C4-2B (cell line): ENCODE results near the gene CCDC112.
A peak's percentile ranks its signal among the peaks of the same experiment; 100 is the strongest.

Experiments
- H3K27ac ChIP-seq: fragments of 450-650 bp; 2 replicates; pipeline ENCODE4 v1.5.1; 2017
- CTCF ChIP-seq: fragments of 450-650 bp; conservative IDR thresholded peaks from 2 replicates; pipeline ENCODE4 v1.5.1; 2017; ENCODE audit warnings: mild to moderate bottlenecking
- ZFX ChIP-seq: fragments of 450-650 bp; IDR thresholded peaks from 2 replicates; pipeline ENCODE4 v1.6.1; 2017

The CCDC112 gene

GRCh38 chr5:115272297-115272958 lies 24.0 kb downstream of the CCDC112 start:
- no peak overlapping the region for H3K27ac ChIP-seq
- TF ChIP-seq CTCF = no peak
- no peak for TF ChIP-seq ZFX

- no peak overlapping the region for H3K27ac ChIP-seq
- TF ChIP-seq ZFX (no peak), CTCF (no peak)
Observed at GRCh38 chr5:115271295-115272050, 25.0 kb downstream of the CCDC112 start.

GRCh38 chr5:115267617-115268016 lies 28.8 kb downstream of the CCDC112 start:
- H3K27ac ChIP-seq = no peak overlapping the region
- no peak for TF ChIP-seq ZFX
- TF ChIP-seq CTCF = no peak

- no peak for TF ChIP-seq ZFX
- no peak for TF ChIP-seq CTCF
- H3K27ac ChIP-seq = no peak overlapping the region
Observed at GRCh38 chr5:115265220-115265619, 31.2 kb downstream of the CCDC112 start.

- TF ChIP-seq ZFX = no peak
- no peak for TF ChIP-seq CTCF
- H3K27ac ChIP-seq = no peak overlapping the region
Observed at GRCh38 chr5:115264786-115265185, 31.7 kb downstream of the CCDC112 start.

GRCh38 chr5:115263078-115263380 lies 33.4 kb downstream of the CCDC112 start:
- no peak; the same call in 1 of the 2 replicates for TF ChIP-seq ZFX
- no peak for TF ChIP-seq CTCF
- peak overlapping the region; percentile 85 for H3K27ac ChIP-seq

GRCh38 chr5:115262321-115263077 lies 34.0 kb downstream of the CCDC112 start, which contains the start of gene PGGT1B:
PGGT1B (minus strand) TSS chr5:115262877; CDS start chr5:115262851, 26 bp downstream.
- H3K27ac ChIP-seq = peak within 1 kb of the TSS; percentile 85
- TF ChIP-seq ZFX = peak; percentile 79
- no peak for TF ChIP-seq CTCF
